Middle frontal gyrus (tissue), 1 donor: ENCODE results near the gene DKK3.
A peak's percentile ranks its signal among the peaks of the same experiment; 100 is the strongest.

Experiments used
- DNase-seq: peaks from one replicate; pipeline ENCODE4 v3.0.0-alpha.2; 2015; ENCODE audit warnings: low spot score; ENCODE audit errors: extremely low spot score

Gene DKK3

DNA sequence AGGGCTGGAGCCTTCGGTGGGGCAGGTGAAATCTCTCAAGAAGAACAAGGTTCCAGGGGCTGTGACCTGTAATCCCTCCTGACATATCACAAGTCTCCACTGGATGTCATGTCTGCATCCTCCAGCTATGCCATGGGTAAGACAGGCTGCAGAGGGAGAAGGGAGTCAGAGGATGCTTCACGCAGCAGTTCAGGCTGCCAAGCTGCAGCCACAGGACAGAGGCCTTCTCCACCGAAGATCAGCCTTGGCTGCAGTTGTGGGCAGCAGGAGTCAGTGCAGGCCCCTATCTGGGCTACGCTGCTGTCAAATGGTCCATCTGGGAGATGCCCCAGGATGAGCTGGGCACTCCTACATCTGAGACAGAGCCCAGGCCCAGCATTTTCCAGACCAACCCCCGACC is 25.0 kb downstream of the DKK3 start:
- no peak for DNase-seq

DNA sequence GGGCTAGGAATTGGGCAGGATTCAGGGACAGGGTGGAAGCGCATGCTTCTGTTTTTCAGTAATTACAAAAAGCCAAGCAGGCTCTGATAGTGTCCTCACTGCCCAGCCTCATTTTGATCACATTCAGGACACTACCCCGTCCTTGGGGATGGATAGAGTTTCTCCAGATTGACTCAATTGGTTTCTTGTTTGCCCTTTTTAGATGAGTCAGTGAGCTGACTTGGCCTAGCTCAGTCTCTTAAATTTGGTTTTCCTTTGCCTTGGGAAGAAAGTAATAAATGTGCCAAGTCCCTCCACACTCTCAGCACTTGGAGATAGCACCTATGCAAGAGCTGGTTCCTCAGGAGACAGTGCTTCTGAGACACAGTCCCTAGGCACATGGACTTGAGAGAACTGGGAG is 25.5 kb downstream of the DKK3 start:
- DNase-seq: no peak

DNA sequence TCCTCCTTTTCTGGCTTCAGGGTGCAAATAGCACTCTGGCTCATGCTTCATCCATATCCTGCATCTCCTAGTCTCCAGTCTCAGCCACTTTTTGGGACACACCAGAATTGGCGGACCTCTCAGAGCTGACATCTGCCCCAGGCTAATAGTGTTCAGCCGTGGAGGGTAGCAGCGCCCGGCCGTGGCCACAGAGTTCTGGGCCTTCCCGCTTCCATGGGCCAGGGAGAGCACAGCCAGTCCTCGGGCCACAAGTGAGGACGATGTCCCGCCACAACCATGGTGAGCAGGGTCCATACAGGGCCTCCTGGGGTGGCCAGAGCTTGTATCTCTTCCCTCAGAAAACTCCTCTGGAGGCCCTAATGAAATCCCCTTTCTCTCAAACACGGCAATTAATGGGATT is 26.0 kb downstream of the DKK3 start:
- no peak for DNase-seq

DNA sequence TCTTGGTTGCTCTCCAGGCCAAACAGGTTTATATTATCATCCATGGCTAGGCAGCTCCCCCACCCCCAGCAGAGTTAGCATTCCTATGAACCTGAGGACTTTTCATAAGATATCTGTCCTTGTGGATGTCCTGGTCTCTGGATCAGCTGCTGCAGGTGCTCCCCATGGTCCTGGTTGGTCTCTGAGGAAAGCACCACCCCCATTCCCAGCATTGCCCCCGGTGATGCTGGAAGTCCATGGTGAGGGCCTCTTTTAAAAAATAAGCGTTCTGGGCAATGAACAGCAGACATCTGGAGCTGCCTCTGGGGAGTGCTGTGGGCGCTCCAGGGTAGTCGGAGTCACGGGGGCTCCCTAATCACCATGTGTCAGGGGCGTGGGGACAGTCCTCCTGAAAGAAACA is 26.6 kb downstream of the DKK3 start:
- no peak for DNase-seq

DNA sequence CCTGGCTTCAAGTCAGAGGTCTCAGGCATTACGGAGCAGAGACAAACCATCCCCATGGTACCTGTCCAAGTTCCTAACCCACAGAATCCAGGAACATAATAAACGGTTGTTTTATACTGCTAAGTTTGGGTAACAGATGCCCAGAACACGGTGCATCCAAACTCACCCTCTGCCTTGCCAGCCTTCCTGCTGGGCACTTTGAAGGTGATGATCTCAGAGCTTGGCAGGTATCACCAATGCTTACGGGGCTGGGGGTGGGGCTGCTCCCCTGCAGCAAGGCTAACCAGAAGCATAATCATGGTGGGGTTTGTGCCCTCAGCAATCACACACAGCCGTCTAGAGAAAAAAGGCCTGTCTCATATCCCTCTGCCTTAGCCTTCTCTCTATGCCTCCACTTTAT is 27.1 kb downstream of the DKK3 start:
- DNase-seq: no peak

DNA sequence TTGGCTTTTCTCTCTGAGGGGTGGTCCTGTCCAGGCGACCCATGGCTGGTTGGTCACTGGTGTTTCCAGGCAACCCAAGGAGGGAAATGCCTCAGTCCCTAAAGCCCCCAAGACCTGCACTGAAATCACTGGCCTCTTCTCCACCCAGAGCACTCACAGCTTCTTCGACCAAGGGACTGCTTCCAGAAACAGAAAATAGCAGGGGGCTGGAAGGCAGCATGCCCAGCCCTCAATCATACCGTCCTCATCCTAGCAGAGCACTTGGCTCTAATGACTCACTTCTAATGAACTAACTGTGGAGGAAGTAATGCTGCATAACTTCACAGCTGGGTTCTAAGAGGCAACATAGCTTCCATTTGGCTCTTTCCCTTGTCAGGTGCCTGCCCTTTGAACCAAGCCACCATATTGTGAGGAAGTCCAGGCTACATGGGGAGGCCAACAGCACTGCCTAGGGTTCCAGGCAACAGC is 27.6 kb downstream of the DKK3 start:
- DNase-seq: no peak

DNA sequence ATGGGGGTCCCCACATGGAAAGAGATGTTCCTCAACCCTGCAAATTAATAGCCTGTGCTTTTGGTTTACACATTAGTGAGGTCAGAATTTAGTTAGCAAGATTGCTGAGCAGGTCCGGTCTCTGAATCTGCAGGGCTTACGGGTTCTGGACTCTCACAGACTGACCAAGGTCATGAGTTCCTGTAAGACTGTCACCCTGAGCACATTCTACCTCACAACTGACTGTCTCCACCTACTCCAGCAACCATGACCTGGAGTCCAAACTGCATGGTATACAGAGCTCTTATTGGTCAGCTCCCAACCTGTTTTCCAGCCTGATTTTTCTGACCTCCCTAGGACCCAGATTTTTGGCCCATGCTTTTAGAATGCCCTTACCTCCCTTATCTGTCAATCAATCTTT is 28.2 kb downstream of the DKK3 start:
- DNase-seq: no peak

DNA sequence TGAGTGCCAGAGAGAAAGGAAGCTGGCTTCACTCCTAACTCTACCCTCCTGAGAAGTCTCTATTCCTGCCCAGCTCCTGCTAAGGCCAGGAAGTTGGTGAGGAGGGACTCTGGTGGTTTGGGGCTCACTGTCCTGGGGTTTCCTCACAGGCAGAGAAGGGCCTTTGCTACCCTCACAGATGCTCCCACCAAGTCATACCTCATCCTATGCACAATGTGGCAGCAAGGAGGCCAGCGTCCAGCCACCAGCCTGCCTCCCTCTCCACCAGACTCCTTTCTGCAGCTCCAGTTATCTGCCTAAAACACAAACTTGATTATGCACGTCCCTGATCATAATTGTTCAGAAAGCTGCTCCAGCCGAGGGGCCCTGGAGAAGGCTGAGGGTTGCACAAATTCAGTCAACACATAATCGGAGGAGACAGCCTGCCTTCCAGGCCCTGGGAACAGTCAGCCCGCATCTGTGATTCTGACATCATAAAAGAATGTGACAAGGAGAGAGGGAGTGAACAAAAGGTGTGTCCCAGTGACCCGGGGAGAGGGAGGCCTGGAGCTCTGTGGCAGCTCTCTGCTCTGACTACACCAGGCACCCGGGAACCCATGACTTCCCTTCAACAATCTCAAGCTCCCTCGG is 28.8 kb downstream of the DKK3 start:
- no peak for DNase-seq

DNA sequence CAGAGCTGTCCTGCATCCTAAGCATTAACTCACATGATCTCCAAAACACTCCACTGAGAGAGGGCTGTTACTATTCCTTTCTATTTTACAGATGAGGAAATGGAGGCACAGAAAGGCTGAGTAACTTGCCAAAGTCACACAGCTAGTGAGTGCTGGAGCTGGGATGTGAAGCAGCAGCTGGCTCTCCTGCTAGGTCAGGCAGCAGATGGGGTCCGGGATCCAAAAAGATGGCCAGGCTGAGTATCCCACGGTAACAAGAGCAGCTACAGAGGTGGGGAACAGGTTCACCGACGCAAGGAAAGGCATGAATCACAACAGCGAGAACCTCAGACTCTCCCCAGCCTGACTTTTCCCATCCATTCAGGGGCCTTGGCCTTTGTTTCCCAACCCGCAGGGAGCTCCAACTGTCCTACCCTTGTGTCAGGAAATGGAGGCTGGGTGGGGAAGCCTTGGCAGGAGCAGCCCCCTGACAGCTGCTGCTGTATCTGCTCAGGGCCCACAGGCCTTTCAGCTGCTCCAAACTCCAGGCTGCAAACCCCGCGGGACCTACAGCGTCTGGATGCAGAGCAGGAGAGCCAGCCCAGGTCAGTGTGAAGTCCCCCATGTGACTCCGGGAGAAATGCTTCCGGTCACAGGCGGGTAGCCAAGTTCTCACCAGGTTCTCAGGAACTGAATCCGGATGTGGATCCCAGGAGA is 29.5 kb downstream of the DKK3 start:
- no peak for DNase-seq

DNA sequence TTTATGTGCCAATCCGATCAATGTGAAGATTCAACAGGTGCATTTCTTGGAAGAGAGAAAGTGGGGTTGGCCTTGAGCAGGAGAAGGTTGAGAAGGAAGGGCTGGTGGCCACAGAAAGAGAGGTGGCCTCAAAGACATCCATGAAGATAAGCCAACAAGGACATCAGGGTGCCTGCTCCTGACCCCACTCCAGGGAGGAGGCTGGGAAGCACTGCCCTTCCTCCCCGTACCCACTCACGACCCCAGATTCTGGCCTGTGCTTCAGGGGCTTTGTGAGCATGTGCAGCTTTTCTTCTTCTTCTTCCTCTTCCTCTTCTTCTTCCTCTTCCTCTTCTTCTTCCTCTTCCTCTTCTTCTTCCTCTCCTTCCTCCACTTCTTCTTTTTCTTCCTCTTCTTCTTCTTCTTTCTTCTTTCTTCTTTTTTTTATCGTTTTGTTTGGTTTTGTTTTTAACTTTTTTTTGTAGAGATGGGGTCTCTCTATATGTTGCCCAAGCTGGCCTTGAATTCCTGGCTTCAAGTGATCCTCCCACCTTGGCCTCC is 30.3 kb downstream of the DKK3 start:
- no peak for DNase-seq

DNA sequence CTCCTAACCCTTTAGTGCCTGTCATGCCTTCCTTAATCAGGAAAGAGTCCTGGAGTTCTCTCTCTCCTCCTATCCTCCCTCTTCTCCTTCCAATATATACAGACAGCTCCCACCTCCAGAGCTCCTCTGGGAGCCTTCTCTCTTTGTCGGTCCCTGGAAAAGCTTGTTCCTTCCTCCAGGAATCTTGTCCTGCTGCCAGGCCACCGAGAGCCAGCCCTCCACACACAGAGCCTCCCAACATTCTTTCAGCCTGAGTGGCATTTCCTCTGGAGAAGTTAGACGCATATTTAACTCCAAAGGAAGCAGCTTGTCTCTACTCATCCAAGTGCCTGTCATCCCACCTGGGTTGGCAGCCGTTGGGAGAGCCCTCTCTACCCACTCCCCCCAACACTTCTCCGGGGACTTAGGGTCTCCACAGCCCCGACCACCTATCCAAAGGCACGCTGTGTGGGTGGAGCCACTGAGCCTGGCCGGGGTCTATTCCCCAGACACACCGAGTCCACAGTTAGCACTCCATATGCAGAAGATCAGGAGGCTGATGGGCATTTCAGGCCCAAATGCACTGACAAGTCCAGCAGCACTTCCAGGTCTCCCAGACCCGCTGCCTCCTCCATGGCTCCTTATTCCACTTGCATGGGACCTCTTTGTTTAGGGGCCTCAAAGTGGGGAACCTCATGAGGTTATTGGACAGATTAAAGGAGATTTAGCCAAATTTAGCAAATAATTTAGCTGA is 31.1 kb downstream of the DKK3 start:
- no peak for DNase-seq

DNA sequence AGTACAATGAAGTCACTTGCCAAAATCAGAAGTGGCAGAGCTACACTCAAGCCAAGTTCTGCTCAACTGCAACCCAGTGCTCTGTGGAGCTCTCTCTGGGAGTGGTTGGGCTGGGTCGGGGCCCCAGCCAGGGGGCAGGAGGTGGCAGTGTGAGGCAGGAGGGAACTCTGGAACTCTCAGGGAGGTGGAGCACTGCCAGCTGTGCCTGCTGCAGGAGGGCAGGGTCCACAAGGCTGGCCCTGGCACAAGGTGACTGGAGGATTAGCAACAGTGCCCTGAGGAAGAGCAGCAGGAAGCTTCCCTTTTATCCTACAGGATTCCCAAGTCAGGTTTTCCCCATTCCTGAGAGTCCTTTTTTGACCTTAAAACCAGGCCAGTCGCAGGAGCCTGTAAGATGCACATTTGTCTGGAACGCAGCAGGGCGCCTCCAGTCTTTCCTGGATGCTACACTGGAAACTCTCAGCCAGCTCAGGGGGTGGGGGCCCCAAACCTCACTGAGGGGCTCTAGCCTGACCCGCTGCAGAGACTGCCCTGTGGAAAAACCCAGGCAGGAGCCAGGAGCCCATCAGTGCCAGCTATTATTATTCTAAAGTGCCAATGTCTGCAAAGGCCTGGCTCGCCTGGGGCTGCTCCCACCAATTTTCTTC is 31.8 kb downstream of the DKK3 start:
- DNase-seq: no peak

DNA sequence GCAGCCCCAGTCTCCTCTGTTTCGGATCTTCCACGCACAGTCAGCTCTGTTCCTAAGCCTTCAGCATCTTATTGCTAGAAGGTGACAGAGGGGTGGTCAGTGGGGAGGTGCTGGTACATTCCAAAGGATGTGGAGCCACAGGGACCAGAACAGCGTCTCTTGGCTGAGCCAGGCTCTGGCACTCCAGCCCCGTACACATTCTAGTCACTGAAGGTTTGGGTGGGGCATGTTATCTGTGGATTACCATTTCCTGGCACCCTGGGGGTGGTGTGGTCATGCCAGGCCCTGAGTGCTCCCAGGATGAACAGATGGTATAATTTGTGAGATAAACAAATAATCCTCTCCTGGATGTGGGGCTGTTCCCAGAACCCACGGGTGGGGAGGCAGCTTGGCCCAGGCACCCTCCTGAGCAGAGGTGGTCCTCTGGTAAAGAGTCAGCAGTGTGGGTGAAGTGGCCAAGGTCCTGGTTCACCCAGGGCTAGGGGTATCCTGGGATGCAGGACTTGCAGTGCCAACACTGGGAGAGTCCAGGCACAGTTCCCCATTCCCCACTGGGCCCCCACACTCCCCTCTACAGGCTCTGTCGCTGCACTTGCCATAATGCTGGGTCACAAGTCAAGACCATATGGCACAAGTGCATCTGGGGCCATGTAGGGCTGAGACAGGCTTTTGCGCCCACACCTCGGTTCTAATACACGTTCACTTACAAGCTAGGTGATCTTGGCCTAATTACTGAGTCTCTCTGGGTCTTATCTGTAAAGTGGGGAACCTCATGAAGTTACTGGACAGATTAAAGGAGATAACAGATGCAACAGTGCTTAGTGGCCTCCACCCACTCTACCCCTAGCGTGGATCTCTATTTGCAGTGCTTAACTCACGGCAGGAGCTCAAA is 33.0 kb downstream of the DKK3 start:
- DNase-seq: no peak

DNA sequence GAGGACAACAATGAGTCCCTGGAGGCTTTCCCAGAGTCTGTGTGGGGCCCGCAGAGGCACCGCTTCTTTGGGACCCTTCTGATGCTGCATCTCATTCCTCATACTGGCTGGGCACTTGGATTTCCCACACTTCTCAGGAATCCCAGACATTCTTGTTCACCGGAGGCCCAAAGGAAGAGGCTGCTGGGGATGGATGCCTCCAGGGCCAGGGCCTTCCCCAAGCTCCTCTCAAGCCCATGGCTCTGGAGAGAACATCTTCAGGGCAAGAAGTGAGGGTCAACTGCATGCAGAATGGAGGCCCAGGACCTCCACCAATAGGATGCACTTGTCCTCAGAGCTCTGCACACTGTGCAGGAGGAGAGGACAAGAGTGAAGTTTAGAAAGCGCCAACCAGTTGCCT is 34.6 kb downstream of the DKK3 start:
- DNase-seq: no peak

DNA sequence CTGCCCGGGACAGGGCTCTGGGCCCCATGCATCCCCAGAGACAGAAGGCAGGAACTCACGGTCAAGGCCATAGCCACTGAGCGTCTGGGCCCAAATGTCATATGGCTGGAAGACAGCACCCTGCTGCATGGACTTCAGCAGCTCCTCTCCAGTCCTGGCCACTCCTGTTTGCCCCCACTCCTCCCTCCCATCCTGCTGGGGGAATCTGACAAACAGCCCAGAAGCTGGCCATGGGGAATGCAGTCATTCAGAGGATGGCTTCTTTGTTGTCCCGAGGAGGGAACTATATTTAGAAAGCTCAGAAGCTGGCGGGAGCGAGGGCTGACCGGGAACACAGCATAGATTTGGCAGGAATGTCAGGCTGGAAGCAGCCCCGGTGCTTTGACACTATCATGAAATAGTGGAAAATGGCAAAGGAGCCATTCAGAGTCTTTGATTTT is 35.0 kb downstream of the DKK3 start:
- DNase-seq: peak; percentile 58

DNA sequence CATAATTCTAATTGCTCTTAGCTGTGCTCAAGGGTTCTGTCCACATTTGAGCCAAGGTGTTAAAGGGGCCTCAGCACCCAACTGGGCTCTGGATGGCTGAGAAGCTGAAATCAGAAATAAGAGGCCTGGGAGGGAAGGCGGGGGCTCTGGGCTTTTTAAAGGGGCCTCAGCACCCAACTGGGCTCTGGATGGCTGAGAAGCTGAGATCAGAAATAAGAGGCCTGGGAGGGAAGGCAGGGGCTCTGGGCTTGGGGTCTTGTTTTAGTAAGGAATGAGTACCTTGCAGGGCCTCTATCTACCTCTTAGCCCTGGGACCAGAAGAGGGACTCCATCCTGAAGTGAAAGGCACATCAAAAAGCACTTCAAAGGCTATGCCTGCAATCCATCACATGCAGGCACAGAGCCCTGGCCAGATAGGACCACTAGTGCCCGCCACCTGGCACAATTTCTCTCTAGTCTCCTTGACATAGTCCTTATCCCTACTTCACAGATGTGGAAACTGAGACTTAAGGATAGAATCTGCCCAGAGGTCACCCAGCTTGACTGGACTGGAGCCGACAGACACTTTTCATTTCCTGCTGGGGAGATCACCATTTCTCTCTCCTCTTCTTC is 35.6 kb downstream of the DKK3 start:
- no peak for DNase-seq

DNA sequence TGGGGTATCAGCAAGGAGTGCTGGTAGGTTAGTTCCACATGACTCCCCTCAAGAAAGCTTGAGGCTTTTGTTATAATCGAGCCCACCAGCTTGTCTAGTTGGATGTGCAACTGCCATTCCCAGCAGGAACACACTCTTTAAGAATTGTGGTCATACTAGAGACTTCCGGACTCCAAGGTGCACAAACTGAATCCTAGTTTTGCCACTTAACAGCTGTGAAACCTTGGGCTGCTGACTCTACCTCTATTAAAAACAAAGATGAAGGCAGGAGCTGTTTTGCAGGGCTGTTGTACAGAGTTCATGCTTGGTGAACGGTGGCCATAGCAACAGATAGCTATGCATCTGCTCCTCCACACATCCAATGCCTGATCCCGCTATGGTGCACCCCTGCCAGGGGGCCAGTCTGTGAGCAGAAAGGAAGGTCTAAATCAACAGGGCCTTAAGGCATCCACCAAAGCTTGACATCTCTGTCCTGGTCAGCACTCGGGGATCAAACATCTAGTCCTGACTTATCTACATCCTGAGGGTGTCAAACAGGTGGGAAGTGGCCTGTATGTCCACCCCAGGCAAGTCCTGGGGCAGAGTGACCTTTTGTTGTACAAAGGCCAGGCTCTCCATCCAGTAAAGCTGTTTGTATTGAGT is 36.4 kb downstream of the DKK3 start:
- no peak for DNase-seq

DNA sequence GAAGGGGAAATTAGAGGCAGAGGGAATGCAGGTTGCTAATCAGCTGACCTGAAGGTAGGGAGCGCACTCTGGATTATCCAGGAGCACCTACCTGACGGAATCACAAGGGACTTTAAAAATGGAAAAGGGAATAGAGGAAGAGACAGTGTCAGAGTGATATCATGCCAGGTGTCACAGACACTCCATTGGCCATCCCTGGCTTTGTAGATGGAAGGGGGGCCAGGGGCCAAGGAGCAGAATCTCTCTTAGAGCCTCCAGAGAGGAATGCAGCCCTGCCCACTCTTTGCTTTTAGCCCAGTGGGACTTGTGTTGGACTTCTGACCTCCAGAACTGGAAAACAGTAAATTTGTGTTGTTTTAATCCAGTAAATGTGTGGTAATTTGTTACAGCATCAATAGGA is 37.9 kb downstream of the DKK3 start:
- DNase-seq: no peak

DNA sequence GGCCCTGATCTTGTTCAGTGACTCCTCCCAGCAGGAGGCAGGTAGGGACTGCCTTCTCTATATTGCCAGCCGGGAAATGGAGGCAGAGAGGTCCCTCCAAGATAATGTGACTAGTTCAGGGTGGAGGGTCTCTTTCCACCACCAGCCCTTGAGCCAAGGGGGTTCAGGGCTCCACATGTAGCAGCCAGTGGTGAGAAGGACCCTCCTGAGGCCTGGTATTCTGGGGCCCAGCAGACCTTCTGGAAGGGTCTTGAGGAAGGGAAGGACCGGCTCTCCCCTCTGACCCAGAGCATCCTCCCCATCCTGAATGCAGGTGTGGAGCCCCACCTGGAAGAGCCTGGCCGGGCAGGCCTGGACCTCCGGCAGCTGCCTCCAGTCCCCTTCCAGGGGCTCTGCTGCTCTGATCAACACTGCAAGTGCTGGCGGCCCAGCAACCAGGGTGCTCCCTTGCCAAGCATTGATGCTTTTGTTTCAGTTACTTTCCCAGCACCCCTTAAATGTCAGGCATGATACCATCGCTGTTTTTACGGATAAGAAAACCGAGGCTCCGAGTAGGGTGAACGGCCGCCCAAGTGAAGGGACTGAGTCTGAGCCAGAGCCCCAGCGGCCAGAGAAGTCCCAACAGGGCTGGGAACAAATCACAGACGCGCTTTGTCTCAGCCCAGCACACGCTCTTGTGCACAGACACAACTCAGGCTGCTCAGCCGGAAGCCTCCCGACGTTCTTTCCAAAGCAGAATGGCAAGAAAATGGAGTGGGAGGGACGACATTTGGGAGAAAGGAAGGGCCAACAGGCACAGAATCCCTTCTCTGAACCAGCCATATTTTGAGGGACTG is 38.8 kb downstream of the DKK3 start:
- no peak for DNase-seq
